A204.1 (cell line): ENCODE results near the gene OIP5.
"Not testable (repeated sequence)": the region's sequence is repeated elsewhere in the genome, so short reads cannot be mapped to it uniquely, and the experiment has no call there.

Source experiments
- FAIRE-seq: peaks from 2 replicates; lab custom pipeline; 2012; peaks lifted over from hg19 to GRCh38; lab: Jason Lieb, UNC

The OIP5 gene

DNA sequence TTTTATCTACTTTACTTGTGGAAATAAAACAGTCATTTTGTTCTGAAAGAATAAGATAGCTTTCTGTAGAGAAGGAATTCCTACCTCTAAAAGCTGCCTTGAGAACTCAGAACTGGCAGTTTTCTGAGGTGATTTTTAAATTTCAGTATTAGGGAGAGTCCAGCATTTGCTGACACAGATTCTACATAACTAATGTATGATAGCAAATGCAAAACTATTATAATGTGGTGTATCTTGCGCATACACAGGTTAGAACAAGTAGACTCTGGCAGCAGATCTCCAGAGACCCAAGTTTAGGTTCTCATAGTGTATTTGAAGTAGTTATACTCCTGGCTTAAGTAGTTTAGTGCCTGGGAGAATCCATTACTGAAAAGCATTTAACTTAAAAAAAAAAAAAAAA lies 30.8 kb downstream of the OIP5 start:
- no peak for FAIRE-seq

DNA sequence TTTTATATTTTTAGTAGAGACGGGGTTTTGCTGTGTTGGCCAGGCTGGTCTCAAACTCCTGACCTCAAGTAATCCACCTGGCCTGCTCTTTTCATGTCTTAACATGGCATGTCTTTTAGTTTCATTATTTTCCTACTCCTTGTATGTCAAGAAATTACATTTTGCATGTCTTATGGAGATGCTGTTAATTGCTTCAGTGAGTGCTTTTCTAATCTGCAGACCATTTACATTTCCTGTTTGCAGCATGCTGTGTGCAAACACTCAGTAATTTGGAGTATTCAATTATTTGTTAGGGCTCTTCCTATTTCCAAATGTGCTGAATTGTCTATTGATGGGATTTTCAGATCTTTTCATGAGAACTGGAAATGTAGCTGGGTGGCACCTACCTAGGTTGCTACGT lies 31.3 kb downstream of the OIP5 start:
- FAIRE-seq: not testable (repeated sequence)

- FAIRE-seq: no peak
These were observed 39.9 kb downstream of the OIP5 start for GRCh38 chr15:41292521-41292920.

- no peak for FAIRE-seq
These were observed 41.2 kb downstream of the OIP5 start for GRCh38 chr15:41291065-41291631.

- no peak for FAIRE-seq
These were observed 42.4 kb downstream of the OIP5 start for GRCh38 chr15:41289953-41290352.

DNA sequence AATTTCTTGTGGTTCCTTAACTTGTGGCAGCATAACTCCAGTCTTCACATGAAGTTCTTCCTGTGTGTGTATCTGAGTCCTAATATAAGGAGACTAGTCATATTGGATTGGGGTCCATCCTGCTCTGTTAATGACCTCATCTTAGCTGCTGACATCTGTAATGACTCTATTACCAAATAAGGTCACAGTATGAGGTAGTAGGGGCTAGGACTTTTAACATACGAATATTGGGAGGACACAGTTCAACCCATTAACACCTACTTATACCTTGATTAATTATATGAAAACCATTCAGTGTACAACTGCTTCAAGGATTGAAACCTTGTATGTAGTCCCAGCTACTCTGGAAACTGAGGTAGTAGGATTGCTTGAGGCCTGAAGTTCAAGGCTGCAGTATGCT lies 43.9 kb downstream of the OIP5 start:
- no peak for FAIRE-seq

DNA sequence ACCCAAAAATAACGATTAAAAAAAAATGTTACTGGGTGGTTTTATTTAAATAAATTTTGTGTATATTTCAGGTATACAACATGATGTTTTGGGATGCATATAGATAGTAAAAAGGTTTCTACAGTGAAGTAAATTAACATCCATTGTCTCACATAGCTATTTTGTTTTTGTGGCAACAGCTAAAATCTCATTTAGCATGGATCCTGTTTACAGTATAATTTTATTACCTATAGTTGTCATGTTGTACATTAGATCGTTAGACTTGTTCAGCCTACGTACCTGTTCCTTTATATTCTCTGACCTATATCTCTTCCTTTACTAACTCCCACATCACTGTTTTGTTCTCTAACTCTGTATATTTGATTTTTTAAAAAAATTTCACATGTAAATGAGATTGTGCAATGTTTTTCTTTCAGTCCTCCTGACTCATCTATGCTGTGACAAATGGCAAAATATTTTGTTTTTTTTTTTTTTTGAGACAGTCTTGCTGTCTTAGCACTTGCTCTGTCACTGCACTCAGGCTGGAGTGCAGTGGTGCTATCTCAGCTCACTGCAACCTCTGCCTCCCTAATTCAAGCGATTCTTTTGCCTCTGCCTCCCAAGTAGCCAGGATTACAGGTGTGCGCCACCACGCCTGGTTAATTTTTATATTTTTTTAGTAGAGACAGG lies 45.6 kb downstream of the OIP5 start:
- FAIRE-seq: no peak

- FAIRE-seq: no peak
These were observed 47.1 kb downstream of the OIP5 start for GRCh38 chr15:41285285-41285684.

DNA sequence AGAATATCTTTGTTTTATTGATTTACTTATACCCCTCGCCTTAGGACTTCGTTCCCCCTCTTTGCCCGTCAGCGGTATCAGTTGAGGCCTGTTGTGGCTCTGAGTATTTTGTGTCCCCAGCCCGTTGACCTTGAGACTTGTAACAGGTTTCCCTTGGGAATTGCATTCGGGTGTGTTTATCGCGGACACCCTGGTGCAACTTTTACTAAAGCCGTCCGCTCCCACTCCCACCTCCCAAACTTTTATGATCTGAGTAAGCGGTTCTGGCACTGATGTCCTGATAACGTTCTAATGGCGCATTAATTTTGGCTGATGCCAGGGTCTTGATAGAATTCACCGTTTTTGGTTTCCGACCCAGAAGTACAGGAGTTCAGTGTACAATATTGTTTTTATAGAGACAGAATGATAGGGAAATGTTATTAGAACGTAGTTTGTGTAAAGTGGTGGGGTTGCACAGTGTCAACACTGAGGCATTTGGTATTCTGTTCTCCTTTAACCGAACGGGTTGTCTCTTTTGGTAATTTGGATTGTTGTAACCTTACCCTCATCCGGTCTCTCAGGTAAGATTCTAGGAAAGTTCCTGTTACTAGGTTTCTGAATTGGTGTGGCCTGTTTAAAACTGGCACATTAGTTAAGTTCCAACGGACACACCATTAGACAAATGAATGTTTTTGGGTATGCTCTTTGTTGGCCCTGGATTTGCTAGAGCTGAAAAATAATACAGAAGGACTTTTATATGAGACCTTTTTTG lies 47.8 kb downstream of the OIP5 start:
- FAIRE-seq: no peak

GRCh38 chr15:41283653-41284426 lies 48.6 kb downstream of the OIP5 start:
- FAIRE-seq: peak; percentile 98

GRCh38 chr15:41282980-41283652 lies 49.3 kb downstream of the OIP5 start:
- not testable (repeated sequence) for FAIRE-seq

- FAIRE-seq: not testable (repeated sequence)
These were observed 50.0 kb downstream of the OIP5 start for GRCh38 chr15:41282436-41282835.

DNA sequence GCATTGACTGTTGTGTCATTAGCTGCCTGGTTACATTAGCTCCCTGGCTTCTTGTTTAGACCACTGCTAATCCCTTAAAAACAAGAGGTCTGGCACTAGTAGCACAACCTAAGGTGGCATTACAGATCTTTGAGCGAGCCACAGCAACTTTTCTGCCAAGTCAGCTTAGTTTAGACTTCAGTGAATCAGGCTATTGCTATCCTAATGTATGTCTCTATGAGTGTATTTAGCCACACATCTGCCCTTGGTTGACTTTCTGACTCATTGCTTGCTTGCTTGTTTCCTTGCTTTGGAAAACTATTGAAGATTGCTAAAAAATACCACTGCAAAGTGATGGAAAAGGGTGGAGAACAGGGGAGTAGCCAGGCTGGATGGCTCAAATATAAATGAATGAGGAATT lies 51.2 kb downstream of the OIP5 start:
- no peak for FAIRE-seq

DNA sequence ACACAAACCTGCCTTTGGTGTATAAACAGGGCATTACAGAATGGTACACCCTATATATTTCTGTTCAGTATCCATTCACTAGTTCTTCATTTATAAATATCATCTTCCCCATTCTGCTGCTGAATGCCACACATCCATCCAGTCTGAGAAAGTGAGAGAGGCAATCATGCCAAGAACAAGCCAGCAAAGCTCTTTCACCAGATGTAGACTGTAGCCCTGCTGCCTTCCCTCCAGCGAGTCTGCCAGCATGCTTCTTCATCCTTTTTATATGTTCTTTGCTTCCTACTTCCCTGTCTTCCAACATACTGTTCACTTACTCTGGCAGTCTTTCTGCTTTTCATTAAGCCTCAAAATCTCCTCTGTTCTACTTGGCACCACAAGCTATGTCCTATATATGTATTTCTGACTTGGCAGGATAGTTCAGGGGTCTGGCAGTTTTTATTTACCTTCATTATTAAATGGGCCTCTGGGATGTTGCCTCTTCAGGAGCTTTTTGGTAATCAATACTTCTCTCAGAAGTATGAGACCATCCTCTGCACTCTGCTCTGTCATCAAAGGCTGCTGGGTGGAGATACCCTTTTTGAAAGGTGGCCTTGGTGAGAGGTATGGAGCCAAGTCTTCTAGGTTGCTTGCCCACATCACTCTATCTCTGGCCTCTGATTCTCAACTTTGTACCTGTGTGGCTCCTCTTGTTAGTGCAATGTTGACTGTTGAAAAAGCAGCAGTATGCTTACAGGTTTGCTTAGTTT lies 52.7 kb downstream of the OIP5 start:
- no peak for FAIRE-seq

DNA sequence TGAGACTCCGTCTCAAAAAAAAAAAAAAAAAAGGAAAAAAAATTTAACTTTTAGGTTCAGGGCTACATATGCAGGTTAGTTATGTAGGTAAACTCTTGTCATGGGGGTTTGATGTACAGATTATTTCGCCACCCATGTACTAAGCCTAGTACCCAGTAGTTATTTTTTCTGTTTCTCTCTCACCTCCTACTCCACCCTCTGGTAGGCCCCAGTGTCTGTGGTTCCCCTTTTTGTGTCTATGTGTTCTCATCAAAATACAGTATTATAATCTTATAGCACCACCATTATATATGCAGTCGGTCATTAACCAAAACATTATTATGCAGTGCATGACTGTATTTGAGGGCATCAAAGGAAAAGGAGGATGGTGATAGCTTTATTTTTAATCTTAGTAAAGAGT lies 54.1 kb downstream of the OIP5 start:
- FAIRE-seq: no peak

GRCh38 chr15:41276831-41277230 lies 55.6 kb downstream of the OIP5 start:
- FAIRE-seq: no peak

- FAIRE-seq: no peak
These were observed 62.5 kb downstream of the OIP5 start for GRCh38 chr15:41269887-41270286.

- FAIRE-seq: no peak
These were observed 68.5 kb downstream of the OIP5 start for GRCh38 chr15:41263891-41264351.

- FAIRE-seq: no peak
These were observed 69.8 kb downstream of the OIP5 start for GRCh38 chr15:41262571-41262970.

DNA sequence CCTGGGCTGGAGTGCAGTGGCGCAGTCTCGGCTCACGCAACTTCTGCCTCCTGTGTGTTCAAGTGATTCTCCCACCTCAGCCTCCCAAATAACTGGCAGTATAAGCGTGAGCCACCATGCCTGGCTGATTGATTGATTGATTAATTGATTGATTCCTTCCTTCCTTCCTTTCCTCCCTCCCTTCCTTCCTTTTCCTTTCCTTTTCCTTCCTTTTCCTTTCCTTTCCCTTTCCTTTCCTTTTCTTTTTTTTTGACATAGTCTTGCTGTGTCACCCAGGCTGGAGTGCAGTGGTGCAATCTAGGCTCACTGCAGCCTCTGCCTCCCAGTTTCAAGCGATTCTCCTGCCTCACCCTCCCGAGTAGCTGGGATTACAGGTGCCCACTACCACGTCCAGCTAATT lies 71.5 kb downstream of the OIP5 start:
- FAIRE-seq: not testable (repeated sequence)

DNA sequence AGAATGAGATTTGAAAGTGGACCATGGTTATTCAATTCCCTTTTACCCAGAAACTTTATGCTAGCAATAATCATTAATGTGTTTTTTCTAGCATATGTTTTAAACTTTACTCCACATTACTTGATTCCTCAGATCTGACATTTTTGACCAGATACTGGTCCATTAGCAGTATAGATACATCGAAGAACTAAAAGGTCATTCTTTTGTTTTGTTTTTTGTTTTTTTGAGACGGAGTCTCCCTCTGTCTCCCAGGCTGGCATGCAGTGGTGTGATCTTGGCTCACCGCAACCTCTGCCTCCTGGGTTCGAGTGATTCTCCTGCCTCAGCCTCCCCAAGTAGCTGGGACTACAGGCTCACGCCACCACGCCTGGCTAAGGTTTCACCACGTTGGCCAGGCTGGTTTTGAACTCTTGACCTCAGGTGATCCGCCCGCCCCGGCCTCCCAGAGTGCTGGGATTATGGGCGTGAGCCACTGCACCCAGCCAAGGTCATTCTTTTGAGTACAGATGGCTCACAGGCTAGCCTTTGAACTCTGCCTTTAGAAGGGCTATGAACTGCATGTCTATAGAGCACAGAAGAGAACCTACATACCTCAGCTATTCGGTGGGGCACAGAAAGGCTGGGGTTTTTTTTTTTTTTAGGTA lies 72.7 kb downstream of the OIP5 start:
- FAIRE-seq: no peak
